ENCODE data around the gene SLC6A11. TPM values are rescaled to one million over a fixed set of nuclear protein-coding genes. Genes with fewer than 3 reads are reported as not detected.

SLC6A11 gene
- total RNA-seq, 4 donors from 2014 or later: 1.8 to 7.8 (median 5.3) TPM

- intact Hi-C loops (cut with DNase I; ENCODE audit: low total_unique reads): no loop called here
- no peak for DNase-seq (ENCODE audit: low spot score in 2 of 2)
- 71 to 77% methylated on average over 2 of the region's 2 CpGs for WGBS, 2 donors
- no peak for TF ChIP-seq CTCF (IDR thresholded peaks at IDR 0.05)
- no peak overlapping the region for H3K4me3 ChIP-seq (ENCODE audit: low read depth, poor library complexity, severe bottlenecking)
Observed at GRCh38 chr3:10777627-10778026, 38.4 kb upstream of the SLC6A11 start.

- intact Hi-C loops (cut with DNase I; ENCODE audit: low total_unique reads): no loop called here
- H3K4me3 ChIP-seq (ENCODE audit: low read depth, poor library complexity, severe bottlenecking): no peak overlapping the region
- peak in 1 of 2 donors; percentile 63 for DNase-seq (ENCODE audit: low spot score in 2 of 2)
- no peak for TF ChIP-seq POLR2A (IDR thresholded peaks at IDR 0.05)
- no peak for TF ChIP-seq CTCF (IDR thresholded peaks at IDR 0.05)
- 84% methylated on average over 7 to 8 of the region's 8 CpGs for WGBS, 2 donors
Observed at GRCh38 chr3:10778492-10779292, 37.3 kb upstream of the SLC6A11 start.

GRCh38 chr3:10779293-10779805, 36.7 kb upstream of the SLC6A11 start:
- TF ChIP-seq POLR2A (IDR thresholded peaks at IDR 0.05) (no peak), CTCF (IDR thresholded peaks at IDR 0.05) (no peak)
- 74 to 79% methylated on average over 8 of the region's 8 CpGs for WGBS, 2 donors
- DNase-seq (ENCODE audit: low spot score in 2 of 2): peak in 1 of 2 donors; percentile 56
- no peak overlapping the region for H3K4me3 ChIP-seq (ENCODE audit: low read depth, poor library complexity, severe bottlenecking)
- intact Hi-C loops (cut with DNase I; ENCODE audit: low total_unique reads): no loop called here

- no peak overlapping the region for H3K4me3 ChIP-seq (ENCODE audit: low read depth, poor library complexity, severe bottlenecking)
- intact Hi-C loops (cut with DNase I; ENCODE audit: low total_unique reads): no loop called here
- WGBS, 2 donors: 67 to 76% methylated on average over 5 of the region's 5 CpGs
- TF ChIP-seq POLR2A (IDR thresholded peaks at IDR 0.05) (no peak), CTCF (IDR thresholded peaks at IDR 0.05) (no peak)
- DNase-seq (ENCODE audit: low spot score in 2 of 2): peak in 1 of 2 donors; percentile 58
Observed at GRCh38 chr3:10780243-10780642, 35.8 kb upstream of the SLC6A11 start.

GRCh38 chr3:10780922-10781321, 35.1 kb upstream of the SLC6A11 start:
- WGBS, 2 donors: 62 to 72% methylated on average over 7 of the region's 7 CpGs
- TF ChIP-seq CTCF (IDR thresholded peaks at IDR 0.05): no peak
- TF ChIP-seq POLR2A (IDR thresholded peaks at IDR 0.05): no peak
- intact Hi-C loops (cut with DNase I; ENCODE audit: low total_unique reads): no loop called here
- no peak overlapping the region for H3K4me3 ChIP-seq (ENCODE audit: low read depth, poor library complexity, severe bottlenecking)
- peak; percentile 11 to 62 for DNase-seq (ENCODE audit: low spot score in 2 of 2)

Data from lower leg skin (tissue), 4 donors.